GM12891 (cell line): ENCODE measurements around the gene RAB20.

Experiments
- POLR2A ChIP-seq: IDR thresholded peaks from 2 replicates; pipeline ENCODE4 v1.6.1; 2011; ENCODE audit warnings: low read depth, low read length, control low read depth
- POLR2AphosphoS5 ChIP-seq: IDR thresholded peaks from 2 replicates; pipeline ENCODE4 v1.6.1; 2011; ENCODE audit warnings: low read depth, low read length, control low read depth
- SPI1 ChIP-seq: IDR thresholded peaks from 2 replicates; pipeline ENCODE4 v1.6.1; 2011; ENCODE audit warnings: low read depth, low read length, control low read depth
- TAF1 ChIP-seq: IDR thresholded peaks from 2 replicates; pipeline ENCODE4 v1.6.1; 2011; ENCODE audit warnings: low read depth, low read length, control low read depth

DNA sequence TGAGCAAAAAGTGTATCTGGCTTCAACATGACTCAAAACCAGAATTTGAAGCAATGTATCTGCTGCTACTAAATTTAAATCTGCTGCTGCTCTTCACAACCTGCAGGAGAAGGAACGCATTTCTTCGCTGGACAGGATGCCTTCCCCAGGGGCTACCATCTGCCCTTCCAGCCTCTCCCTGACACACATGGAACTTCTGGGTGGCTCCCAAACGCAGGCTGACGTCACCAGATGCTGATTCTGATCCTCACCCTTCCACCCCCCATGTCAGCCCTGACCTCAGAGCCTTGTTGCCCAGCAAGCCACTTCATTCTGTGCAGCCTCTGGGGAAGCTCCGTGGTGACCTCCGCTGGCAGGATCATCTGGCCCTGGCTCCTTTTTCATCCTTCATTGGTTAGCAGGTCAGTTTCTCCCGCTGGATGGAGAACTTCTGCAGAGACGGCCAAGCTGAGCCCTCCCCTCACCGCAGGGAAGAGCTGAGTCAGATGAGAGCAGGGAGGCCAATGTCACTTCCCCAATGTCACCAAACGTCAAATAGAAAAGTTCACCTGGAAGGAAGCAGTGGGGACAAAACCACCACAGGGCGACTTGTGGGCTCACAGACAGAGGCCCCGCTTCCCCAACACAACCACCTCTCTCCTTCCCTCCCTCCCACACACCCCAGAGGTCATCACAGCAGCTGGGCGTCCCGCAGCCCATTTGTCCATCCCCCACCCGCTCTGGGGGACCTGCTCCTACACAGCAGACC is 14.0 kb upstream of the RAB20 start:
- TF ChIP-seq SPI1 (peak; percentile 85), POLR2A (no peak), POLR2AphosphoS5 (no peak), TAF1 (no peak)
